DOHH2 (cell line): ENCODE measurements around the gene RCOR1.

Source experiments
- H3F3A ChIP-seq: fragments of 200-600 bp; sonication (generic), shearing (Covaris generic); 2 replicates; pipeline ENCODE4 v1.6.0; 2016; ENCODE audit warnings: antibody characterized with exemption, mild to moderate bottlenecking; ENCODE audit not compliant: control insufficient read depth, insufficient read depth
- H3K27ac ChIP-seq: fragments of 200-600 bp; sonication (generic); 2 replicates; pipeline ENCODE4 v1.5.1; 2014; ENCODE audit warnings: low read depth, mild to moderate bottlenecking, low read length, moderate library complexity
- H3K27me3 ChIP-seq: fragments of 200-600 bp; sonication (generic); 2 replicates; pipeline ENCODE4 v1.6.1; 2014; ENCODE audit warnings: mild to moderate bottlenecking, low read length, mixed read lengths; ENCODE audit not compliant: control insufficient read depth
- H3K36me3 ChIP-seq: fragments of 200-600 bp; sonication (generic); 2 replicates; pipeline ENCODE4 v1.6.1; 2014; ENCODE audit warnings: mild to moderate bottlenecking, low read length, moderate library complexity, mixed read lengths; ENCODE audit not compliant: control insufficient read depth
- H3K4me1 ChIP-seq: fragments of 200-600 bp; sonication (generic); 2 replicates; pipeline ENCODE4 v1.6.1; 2014; ENCODE audit warnings: mild to moderate bottlenecking, low read length, mixed read lengths; ENCODE audit not compliant: control insufficient read depth
- H3K4me2 ChIP-seq: fragments of 200-600 bp; sonication (generic); 2 replicates; pipeline ENCODE4 v1.6.0; 2014; ENCODE audit warnings: mild to moderate bottlenecking, low read length, moderate library complexity
- H3K4me3 ChIP-seq: fragments of 200-600 bp; sonication (generic); 2 replicates; pipeline ENCODE4 v1.5.1; 2014; ENCODE audit warnings: mild to moderate bottlenecking, low read length, mixed read lengths
- H3K79me2 ChIP-seq: fragments of 200-600 bp; sonication (generic); 2 replicates; pipeline ENCODE4 v1.6.1; 2014; ENCODE audit warnings: mild to moderate bottlenecking, low read length, mixed read lengths; ENCODE audit not compliant: control insufficient read depth
- H3K9me2 ChIP-seq: fragments of 200-600 bp; sonication (generic); replicated peaks from 2 replicates; pipeline ENCODE4 v1.6.1; 2014; ENCODE audit warnings: mild to moderate bottlenecking, low read length, mixed read lengths; ENCODE audit not compliant: control insufficient read depth
- H3K9me3 ChIP-seq: fragments of 200-600 bp; sonication (generic); 2 replicates; pipeline ENCODE4 v1.6.1; 2014; ENCODE audit warnings: antibody characterized with exemption, low read length, mixed read lengths; ENCODE audit not compliant: control insufficient read depth, insufficient read depth
- H4K20me1 ChIP-seq: fragments of 200-600 bp; sonication (generic); 2 replicates; pipeline ENCODE4 v1.6.0; 2014; ENCODE audit warnings: low read depth, mild to moderate bottlenecking, antibody characterized with exemption, low read length, moderate library complexity; ENCODE audit not compliant: control insufficient read depth, insufficient read depth
- EZH2phosphoT487 ChIP-seq: fragments of 200-600 bp; sonication (generic); IDR thresholded peaks from 2 replicates; pipeline ENCODE4 v1.6.1; 2017; ENCODE audit warnings: borderline replicate concordance, mild to moderate bottlenecking, antibody characterized with exemption, low read length, moderate library complexity, mixed read lengths
- TF ChIP-seq, protein P1 (sequence below): fragments of 200-600 bp; sonication (generic); IDR thresholded peaks from one replicate; pipeline ENCODE4 v1.5.1; 2014; ENCODE audit warnings: antibody characterized with exemption, mild to moderate bottlenecking, low read depth, low read length; ENCODE audit not compliant: poor library complexity, severe bottlenecking

RCOR1 gene

GRCh38 chr14:102578821-102579220 is 13.6 kb upstream of the RCOR1 start:
- TF ChIP-seq, protein P1, sequence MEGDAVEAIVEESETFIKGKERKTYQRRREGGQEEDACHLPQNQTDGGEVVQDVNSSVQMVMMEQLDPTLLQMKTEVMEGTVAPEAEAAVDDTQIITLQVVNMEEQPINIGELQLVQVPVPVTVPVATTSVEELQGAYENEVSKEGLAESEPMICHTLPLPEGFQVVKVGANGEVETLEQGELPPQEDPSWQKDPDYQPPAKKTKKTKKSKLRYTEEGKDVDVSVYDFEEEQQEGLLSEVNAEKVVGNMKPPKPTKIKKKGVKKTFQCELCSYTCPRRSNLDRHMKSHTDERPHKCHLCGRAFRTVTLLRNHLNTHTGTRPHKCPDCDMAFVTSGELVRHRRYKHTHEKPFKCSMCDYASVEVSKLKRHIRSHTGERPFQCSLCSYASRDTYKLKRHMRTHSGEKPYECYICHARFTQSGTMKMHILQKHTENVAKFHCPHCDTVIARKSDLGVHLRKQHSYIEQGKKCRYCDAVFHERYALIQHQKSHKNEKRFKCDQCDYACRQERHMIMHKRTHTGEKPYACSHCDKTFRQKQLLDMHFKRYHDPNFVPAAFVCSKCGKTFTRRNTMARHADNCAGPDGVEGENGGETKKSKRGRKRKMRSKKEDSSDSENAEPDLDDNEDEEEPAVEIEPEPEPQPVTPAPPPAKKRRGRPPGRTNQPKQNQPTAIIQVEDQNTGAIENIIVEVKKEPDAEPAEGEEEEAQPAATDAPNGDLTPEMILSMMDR, result no peak
- TF ChIP-seq EZH2phosphoT487, result no peak
- H3K4me1 ChIP-seq, result peaks cover 9% of the 10 kb centered on the region
- H3F3A ChIP-seq, result peaks cover 5% of the 10 kb centered on the region; the same call in 1 of the 2 replicates
- no peaks in the 10 kb centered on the region for H3K79me2 ChIP-seq
- no peaks in the 10 kb centered on the region for H4K20me1 ChIP-seq
- H3K9me2 ChIP-seq, result no peaks in the 10 kb centered on the region
- no peak overlapping the region for H3K27ac ChIP-seq
- H3K4me3 ChIP-seq, result no peak overlapping the region
- H3K9me3 ChIP-seq, result no peaks in the 10 kb centered on the region
- H3K27me3 ChIP-seq, result no peaks in the 10 kb centered on the region
- no peak overlapping the region for H3K4me2 ChIP-seq
- no peaks in the 10 kb centered on the region for H3K36me3 ChIP-seq

DNA sequence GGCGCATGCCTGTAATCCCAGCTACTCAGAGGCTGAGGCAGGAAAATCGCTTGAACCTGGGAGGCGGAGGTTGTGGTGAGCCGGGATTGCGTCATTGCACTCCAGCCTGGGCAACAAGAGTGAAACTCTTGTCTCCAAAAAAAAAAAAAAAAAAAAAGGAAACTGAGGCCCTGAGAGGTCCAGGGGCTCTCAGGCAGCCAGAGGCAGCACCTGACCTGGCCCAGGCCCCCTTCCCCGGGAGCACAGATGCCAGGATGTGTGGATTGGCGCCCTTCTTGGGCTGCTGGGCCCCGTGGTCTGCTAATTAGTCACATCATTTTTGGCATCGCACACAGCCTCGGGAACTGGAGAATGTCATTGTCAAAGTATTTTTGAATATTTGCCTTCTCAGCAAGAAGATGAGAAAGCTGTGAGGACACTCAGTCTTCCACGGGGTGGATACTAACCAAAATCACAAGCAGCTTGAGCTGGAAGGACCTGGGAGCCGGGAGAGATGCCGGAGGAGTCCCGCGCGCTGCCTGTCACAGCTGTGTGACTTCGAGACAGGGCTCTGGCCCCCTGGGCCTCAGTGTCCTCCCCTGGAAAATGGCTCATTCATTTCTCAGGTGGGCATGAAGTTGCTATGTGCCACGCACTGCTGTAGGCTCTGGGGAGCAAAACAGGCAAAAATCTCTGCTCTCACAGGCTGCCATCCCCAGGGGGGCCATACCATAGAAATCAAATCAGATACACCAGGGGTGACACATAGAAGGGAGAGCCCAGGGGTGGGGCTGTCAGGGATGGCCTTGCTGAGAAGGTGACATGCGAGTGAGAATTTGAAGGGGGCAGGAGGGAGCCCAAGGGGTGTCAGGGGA is 12.5 kb upstream of the RCOR1 start:
- Histone ChIP-seq H3K9me2 (no peaks in the 10 kb centered on the region), H3K4me1 (no peaks in the 10 kb centered on the region), H3K4me2 (no peak overlapping the region), H4K20me1 (no peaks in the 10 kb centered on the region), H3K36me3 (no peaks in the 10 kb centered on the region), H3K27ac (no peak overlapping the region), H3K9me3 (no peaks in the 10 kb centered on the region), H3K4me3 (no peak overlapping the region), H3K79me2 (no peaks in the 10 kb centered on the region), H3F3A (peaks cover 5% of the 10 kb centered on the region; the same call in 1 of the 2 replicates), H3K27me3 (no peaks in the 10 kb centered on the region)
- TF ChIP-seq EZH2phosphoT487, result no peak
- TF ChIP-seq, protein P1, result no peak

GRCh38 chr14:102580550-102581110 is 11.8 kb upstream of the RCOR1 start:
- no peaks in the 10 kb centered on the region for H3K36me3 ChIP-seq
- no peak overlapping the region for H3K27ac ChIP-seq
- H3K4me2 ChIP-seq, result no peak overlapping the region
- H3K9me3 ChIP-seq, result no peaks in the 10 kb centered on the region
- no peaks in the 10 kb centered on the region for H4K20me1 ChIP-seq
- H3K4me1 ChIP-seq, result no peaks in the 10 kb centered on the region
- no peaks in the 10 kb centered on the region for H3K9me2 ChIP-seq
- peaks cover under 1% of the 10 kb centered on the region; the same call in 1 of the 2 replicates for H3F3A ChIP-seq
- no peaks in the 10 kb centered on the region for H3K79me2 ChIP-seq
- TF ChIP-seq, protein P1, result peak; percentile 33
- no peak for TF ChIP-seq EZH2phosphoT487
- no peaks in the 10 kb centered on the region for H3K27me3 ChIP-seq
- no peak overlapping the region for H3K4me3 ChIP-seq
